ACC112 (cell line): Measurements from ENCODE around the gene ANXA6.

ENCODE experiments used
- H2AFZ ChIP-seq: fragments of 200-600 bp; sonication (generic); one replicate; pipeline ENCODE4 v1.6.0; 2017; ENCODE audit warnings: antibody characterized with exemption, low read length; ENCODE audit not compliant: unreplicated experiment
- H3K27ac ChIP-seq: fragments of 200-600 bp; sonication (generic); 2 replicates; pipeline ENCODE4 v1.5.1; 2014; ENCODE audit warnings: low read depth, mild to moderate bottlenecking, antibody characterized with exemption, low read length, moderate library complexity
- H3K27me3 ChIP-seq: fragments of 200-600 bp; sonication (generic); 2 replicates; pipeline ENCODE4 v1.6.1; 2014; ENCODE audit warnings: mild to moderate bottlenecking, antibody characterized with exemption, low read length, moderate library complexity, mixed read lengths; ENCODE audit not compliant: insufficient read depth
- H3K36me3 ChIP-seq: fragments of 200-600 bp; sonication (generic); 2 replicates; pipeline ENCODE4 v1.6.1; 2016; ENCODE audit warnings: mild to moderate bottlenecking, antibody characterized with exemption, low read length, moderate library complexity, mixed read lengths; ENCODE audit not compliant: insufficient read depth
- H3K4me1 ChIP-seq: fragments of 200-600 bp; sonication (generic); one replicate; pipeline ENCODE4 v1.6.1; 2016; ENCODE audit warnings: low read length, mixed read lengths; ENCODE audit not compliant: insufficient read depth, unreplicated experiment, control insufficient read depth
- H3K4me3 ChIP-seq: fragments of 200-600 bp; sonication (generic); 2 replicates; pipeline ENCODE4 v1.5.1; 2014; ENCODE audit warnings: mild to moderate bottlenecking, low read depth, low read length
- H3K79me2 ChIP-seq: fragments of 200-600 bp; sonication (generic); one replicate; pipeline ENCODE4 v1.6.0; 2016; ENCODE audit warnings: low read length; ENCODE audit not compliant: control insufficient read depth, unreplicated experiment, insufficient read depth

Gene ANXA6

DNA sequence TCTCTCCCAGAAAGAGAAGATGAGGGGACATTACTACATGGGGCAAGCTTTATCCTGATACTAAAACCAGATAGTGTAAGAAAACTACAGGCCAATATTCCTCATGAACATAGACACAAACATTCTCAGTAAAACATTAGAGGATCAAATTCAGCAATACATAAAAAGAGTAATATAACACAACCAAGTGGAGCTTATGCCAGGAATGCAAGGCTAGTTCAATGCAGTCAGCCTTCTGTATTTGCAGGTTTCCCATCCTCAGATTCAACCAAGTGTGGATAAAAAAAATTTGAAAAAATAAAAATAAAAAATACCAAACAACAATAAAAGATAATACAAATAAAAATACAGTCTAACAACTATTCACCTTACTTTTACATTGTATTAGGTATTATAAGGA lies 35.0 kb upstream of the ANXA6 start:
- H3K4me1 ChIP-seq: no peaks in the 10 kb centered on the region
- H3K36me3 ChIP-seq: no peaks in the 10 kb centered on the region
- H3K27me3 ChIP-seq: no peaks in the 10 kb centered on the region
- H2AFZ ChIP-seq: no peak overlapping the region
- H3K79me2 ChIP-seq: no peaks in the 10 kb centered on the region
- no peak overlapping the region for H3K4me3 ChIP-seq
- no peak overlapping the region for H3K27ac ChIP-seq

DNA sequence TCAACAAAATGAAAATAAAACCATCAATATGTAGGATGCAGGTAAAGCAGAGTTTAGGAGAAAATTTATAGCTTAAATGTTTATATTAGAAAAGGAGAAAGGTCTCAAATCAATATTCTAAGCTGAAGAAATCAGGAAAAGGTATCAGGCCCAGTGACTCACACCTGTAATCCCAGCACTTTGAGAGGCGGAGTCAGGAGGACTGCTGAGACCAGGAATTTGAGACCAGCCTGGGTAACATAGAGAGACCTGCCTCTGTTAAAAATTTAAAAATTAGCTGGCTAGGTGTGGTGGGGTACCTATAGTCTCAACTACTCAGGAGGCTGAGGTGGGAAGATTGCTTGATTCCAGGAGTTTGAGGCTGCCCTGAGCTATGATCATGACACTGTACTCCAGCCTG lies 34.1 kb upstream of the ANXA6 start:
- Histone ChIP-seq H3K27ac (no peak overlapping the region), H3K27me3 (no peaks in the 10 kb centered on the region), H3K4me1 (no peaks in the 10 kb centered on the region), H3K79me2 (no peaks in the 10 kb centered on the region), H3K36me3 (no peaks in the 10 kb centered on the region), H2AFZ (no peak overlapping the region), H3K4me3 (no peak overlapping the region)

GRCh38 chr5:151189151-151189550 lies 31.6 kb upstream of the ANXA6 start:
- H3K36me3 ChIP-seq: no peaks in the 10 kb centered on the region
- H2AFZ ChIP-seq: no peak overlapping the region
- H3K27me3 ChIP-seq: no peaks in the 10 kb centered on the region
- H3K79me2 ChIP-seq: no peaks in the 10 kb centered on the region
- no peaks in the 10 kb centered on the region for H3K4me1 ChIP-seq
- no peak overlapping the region for H3K27ac ChIP-seq
- no peak overlapping the region for H3K4me3 ChIP-seq

GRCh38 chr5:151186538-151186937 lies 29.0 kb upstream of the ANXA6 start:
- Histone ChIP-seq H2AFZ (no peak overlapping the region), H3K36me3 (no peaks in the 10 kb centered on the region), H3K27me3 (no peaks in the 10 kb centered on the region), H3K27ac (no peak overlapping the region), H3K4me3 (no peak overlapping the region), H3K79me2 (no peaks in the 10 kb centered on the region), H3K4me1 (no peaks in the 10 kb centered on the region)

GRCh38 chr5:151186052-151186451 lies 28.5 kb upstream of the ANXA6 start:
- no peaks in the 10 kb centered on the region for H3K27me3 ChIP-seq

GRCh38 chr5:151184316-151185042 lies 26.9 kb upstream of the ANXA6 start:
- Histone ChIP-seq H2AFZ (no peak overlapping the region), H3K27ac (no peak overlapping the region), H3K27me3 (no peaks in the 10 kb centered on the region), H3K79me2 (no peaks in the 10 kb centered on the region), H3K4me3 (no peak overlapping the region), H3K36me3 (no peaks in the 10 kb centered on the region), H3K4me1 (no peaks in the 10 kb centered on the region)

More at GRCh38 chr5:151186052-151186451, 28.5 kb upstream of the ANXA6 start:
- Histone ChIP-seq H3K4me3 (no peak overlapping the region), H3K27ac (no peak overlapping the region), H2AFZ (no peak overlapping the region), H3K79me2 (no peaks in the 10 kb centered on the region), H3K4me1 (no peaks in the 10 kb centered on the region), H3K36me3 (no peaks in the 10 kb centered on the region)

DNA sequence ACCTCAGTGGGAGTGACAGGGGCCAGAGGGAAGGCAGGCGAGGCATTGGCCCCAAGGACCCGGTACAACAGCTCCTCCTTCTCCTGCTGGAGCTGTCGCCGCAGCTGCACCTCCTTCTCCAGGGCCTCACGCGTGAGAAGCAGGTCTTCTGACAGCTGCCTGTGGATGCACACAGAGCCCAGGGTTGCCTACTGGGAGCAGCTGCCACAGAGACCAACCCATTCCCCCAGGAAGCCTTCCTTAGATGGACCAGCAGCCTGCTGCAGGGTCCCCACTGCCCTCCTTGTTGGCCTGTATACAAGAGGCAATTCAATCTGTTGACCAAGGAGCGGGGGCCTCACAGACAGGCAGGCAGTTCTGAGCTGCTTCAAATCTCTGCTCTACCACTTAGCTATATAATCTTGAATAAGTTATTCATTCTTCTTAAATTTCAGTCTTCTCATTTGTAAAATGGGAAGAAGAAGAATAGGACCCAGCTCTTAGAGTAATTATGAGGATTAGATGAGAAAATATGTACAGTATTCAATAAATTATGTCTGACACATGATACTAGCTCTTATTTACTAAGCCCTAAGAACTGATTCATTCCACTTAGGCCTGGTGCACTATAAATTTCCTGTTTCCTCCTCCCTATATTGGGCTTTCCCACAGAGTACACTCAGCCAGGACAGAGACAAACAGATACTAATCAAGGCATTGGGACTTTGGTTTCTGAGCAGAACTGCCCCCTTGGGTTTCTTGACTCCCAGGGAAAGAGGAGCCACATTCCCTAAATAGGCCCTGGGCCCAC lies 26.1 kb upstream of the ANXA6 start:
- Histone ChIP-seq H3K27me3 (no peaks in the 10 kb centered on the region), H3K4me3 (no peak overlapping the region), H3K27ac (no peak overlapping the region), H2AFZ (no peak overlapping the region), H3K36me3 (no peaks in the 10 kb centered on the region), H3K4me1 (no peaks in the 10 kb centered on the region), H3K79me2 (no peaks in the 10 kb centered on the region)

DNA sequence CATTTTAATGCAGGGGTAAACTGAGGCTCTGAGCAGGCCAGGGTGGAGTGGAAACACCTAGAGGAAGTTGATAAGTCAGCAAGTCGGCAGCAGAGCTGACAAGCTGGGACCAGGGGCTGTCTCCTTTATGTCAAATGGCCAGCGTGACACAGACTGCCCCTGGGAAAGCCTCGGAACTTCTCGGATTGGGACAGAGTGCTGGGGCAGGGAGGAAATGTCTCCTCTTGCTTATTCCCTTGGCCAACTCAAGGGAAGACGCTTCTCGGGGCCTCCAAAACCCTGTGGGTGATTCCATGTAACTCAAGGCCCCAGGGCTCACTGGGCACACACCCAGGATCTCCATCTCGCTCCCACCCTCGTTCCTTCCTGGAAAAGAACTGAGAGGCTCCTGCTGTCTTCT lies 25.4 kb upstream of the ANXA6 start:
- no peaks in the 10 kb centered on the region for H3K36me3 ChIP-seq
- no peak overlapping the region for H2AFZ ChIP-seq
- no peaks in the 10 kb centered on the region for H3K4me1 ChIP-seq
- no peak overlapping the region for H3K4me3 ChIP-seq
- H3K27me3 ChIP-seq: no peaks in the 10 kb centered on the region
- H3K79me2 ChIP-seq: no peaks in the 10 kb centered on the region
- no peak overlapping the region for H3K27ac ChIP-seq

GRCh38 chr5:151182524-151182900 lies 24.9 kb upstream of the ANXA6 start:
- Histone ChIP-seq H3K27ac (no peak overlapping the region), H3K4me1 (no peaks in the 10 kb centered on the region), H2AFZ (no peak overlapping the region), H3K36me3 (no peaks in the 10 kb centered on the region), H3K79me2 (no peaks in the 10 kb centered on the region), H3K4me3 (no peak overlapping the region), H3K27me3 (no peaks in the 10 kb centered on the region)

GRCh38 chr5:151181818-151182523 lies 24.4 kb upstream of the ANXA6 start:
- H3K4me1 ChIP-seq: no peaks in the 10 kb centered on the region
- no peak overlapping the region for H2AFZ ChIP-seq
- no peaks in the 10 kb centered on the region for H3K79me2 ChIP-seq
- H3K27me3 ChIP-seq: no peaks in the 10 kb centered on the region
- no peak overlapping the region for H3K4me3 ChIP-seq
- H3K36me3 ChIP-seq: no peaks in the 10 kb centered on the region
- H3K27ac ChIP-seq: no peak overlapping the region
